Activated CD4-positive, CD25-positive, alpha-beta regulatory T cell treated with anti-CD3 and anti-CD28 coated beads, Interleukin-2, amount 50 U/mL, for 24 hours (primary cell): ENCODE measurements around the gene CNN3.

Experiments used
- ATAC-seq, 2 donors: fragments of 150-1000 bp; cut with Tn5 transposase; one replicate each; pipeline ENCODE4 v1.10.0; 2021; ENCODE audit warnings: mild to moderate bottlenecking in 1 of 2, moderate library complexity in 1 of 2

The CNN3 gene

DNA sequence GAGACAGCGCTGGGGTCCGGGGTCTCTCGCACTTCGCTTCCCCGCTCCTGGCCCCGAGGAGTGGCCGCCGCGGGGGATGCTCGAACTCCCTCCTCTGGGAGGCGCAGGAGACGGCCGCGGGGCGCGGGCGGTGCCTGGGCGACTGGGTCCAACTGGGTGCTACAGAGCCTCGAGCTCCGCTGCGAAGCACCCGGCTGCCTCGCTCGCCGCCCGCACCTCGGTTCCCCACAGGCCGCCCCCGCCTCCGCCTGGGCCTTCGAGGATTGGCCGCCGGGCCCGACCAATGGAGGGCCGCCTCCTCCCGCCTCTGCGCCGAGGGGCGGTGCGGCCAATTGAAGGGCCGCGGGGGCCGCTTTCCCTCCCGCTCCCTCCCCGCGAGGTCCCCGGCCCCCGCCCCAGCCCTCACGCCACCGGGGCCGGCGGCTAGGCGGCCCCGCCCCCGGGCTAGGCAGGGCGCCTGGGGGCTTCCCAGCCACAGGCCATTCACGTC lies at the start of gene CNN3:
TSS of gene CNN3 (minus strand) at position 196 of the 490 bp plus-strand sequence. CDS start 216 bp downstream, outside the sequence.
- ATAC-seq, result peak; percentile 80 to 83

DNA sequence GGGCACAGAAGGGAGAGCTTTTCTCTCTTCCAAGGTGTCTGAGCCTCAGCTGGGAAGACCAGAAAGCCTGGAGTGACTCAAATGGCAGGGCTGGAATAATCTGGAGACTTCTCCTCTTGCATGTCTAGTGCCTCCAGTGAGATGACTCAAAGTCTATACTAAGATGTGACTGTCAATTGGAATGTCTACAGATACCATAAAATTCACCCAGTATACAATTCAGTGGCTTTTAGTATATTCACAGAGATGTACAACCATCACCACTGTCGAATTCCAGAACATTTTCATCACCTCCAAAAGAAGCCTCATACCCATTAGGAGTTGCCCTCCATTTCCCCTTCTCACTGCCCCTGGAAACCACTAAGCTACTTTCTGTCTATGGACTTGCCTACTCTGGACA lies 47.9 kb upstream of the CNN3 start:
- ATAC-seq, result no peak

- ATAC-seq, result no peak
Observed at GRCh38 chr1:94974241-94974640, 47.3 kb upstream of the CNN3 start.

DNA sequence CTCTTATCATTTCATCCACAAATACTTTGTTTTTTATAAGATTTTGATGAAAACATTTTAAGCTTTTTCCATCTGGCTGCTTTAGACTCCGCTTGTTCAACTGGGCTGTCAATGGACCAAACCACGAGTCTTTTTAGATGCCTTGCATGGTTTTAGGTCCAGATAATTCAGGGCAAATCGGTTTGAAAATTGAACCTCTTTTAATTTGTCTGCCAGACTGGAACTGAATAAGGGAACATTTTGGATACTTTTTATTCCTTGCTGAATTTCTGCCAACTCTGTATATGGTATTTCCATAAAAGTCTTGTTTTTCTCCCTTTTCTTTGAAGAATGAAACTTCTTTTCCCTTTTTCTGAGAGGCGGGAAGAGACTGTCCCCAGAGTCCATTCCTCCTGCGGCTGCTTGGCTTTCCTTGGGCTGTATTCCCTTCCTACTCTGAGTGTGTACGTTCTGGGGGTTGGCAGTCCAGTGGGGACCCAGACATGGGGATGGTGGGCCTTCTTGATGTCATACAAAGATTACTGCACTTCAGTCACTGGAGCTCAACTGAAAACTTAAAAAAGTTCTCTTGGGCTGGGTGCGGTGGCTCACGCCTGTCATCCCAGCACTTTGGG lies 46.5 kb upstream of the CNN3 start:
- ATAC-seq, result no peak

- no peak for ATAC-seq
Observed at GRCh38 chr1:94971491-94971924, 44.6 kb upstream of the CNN3 start.

DNA sequence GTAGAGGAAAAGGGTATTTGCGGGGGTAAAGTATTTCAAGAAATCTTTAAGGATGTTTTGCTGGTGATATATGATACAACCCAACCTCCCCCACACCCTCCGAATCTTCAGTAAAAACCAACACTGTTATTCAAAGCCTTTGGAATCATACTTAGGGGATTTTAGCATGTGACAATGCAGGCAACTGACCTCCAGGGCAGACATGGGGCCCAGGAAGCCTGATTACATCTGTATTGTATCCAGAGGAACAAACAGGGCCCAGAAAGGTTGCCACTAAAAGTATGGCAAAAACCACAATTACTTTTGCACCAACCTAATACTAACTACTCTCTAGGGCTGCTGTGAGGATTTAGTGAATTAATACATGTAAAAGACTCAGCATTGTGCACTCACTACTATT lies 43.9 kb upstream of the CNN3 start:
- no peak for ATAC-seq

DNA sequence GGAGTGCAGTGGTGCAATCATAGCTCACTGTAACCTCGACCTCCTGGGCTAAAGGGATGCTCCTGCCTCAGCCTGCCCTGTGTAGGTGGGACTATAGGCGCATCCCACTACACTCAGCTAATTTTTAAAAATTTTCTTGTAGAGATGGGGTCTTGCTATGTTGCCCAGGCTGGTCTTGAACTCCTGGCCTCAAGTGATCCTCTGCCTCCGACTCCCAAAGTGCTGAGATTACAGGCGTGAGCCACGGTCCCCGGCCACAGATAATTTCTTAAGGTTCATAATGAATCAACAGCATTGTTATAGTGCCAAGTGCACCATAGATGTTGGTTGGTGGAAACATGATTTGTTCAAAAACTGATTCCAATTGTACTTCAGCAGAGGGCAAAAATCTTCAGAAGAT lies 42.2 kb upstream of the CNN3 start:
- no peak for ATAC-seq

DNA sequence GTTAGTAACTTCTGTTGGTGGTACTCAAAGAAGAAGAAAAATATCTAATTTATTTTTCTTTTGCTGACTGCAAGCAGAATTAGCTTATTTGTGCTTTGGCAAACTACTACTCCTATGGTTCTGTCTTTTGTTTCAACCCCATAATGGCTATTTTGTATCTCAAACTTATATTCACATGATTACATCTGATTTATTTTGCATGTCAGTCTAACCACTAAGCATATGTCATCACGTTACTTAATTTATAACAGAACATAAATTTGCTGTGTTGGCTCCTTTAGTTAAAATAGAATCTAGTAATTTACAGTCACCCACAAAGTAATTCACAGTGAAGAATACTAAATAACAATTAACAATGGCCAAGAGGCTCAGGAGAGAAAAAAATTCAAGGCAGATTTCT lies 39.1 kb upstream of the CNN3 start:
- ATAC-seq, result no peak

- ATAC-seq, result no peak
Observed at GRCh38 chr1:94963864-94964263, 37.0 kb upstream of the CNN3 start.

GRCh38 chr1:94962409-94963265 lies 35.7 kb upstream of the CNN3 start:
- ATAC-seq, result peak; percentile 64 to 70

DNA sequence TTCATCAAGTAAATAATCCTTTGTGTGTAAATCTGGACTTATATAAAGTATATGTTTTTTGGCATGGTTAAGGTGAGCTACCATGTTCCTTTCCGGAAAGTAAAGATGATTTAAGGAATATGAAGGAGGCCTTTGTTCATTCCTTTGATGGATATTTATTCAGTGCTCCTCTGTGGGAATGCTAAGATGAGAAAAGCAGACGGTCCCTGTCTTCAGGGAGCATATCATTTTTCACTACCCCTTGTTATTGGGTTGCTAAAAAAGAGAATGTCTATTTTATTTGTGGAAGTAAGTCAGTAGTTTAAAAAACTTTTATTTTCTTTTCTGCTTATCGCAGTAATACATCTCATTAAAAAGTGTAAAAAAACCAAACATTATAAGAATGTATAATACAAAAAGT lies 35.1 kb upstream of the CNN3 start:
- ATAC-seq, result no peak

- ATAC-seq, result no peak
Observed at GRCh38 chr1:94961582-94961981, 34.7 kb upstream of the CNN3 start.

DNA sequence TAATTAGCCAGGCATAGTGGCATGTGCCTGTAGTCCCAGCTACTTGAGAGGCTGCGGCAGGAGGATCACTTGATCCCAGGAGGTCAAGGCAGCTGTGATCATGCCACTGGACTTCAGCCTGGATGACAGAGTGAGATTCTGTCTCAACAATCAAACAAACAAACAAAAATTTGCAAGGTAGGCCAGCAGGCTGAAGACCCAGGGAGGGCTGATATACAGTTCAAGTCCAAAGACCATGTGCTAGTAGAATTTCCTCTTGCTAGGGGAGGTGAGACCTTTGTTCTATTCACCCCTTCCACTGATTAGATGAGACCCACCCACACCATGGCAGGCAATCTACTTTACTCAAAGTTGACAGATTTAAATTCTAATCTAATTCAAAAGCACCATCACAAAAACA lies 31.2 kb upstream of the CNN3 start:
- ATAC-seq, result no peak

DNA sequence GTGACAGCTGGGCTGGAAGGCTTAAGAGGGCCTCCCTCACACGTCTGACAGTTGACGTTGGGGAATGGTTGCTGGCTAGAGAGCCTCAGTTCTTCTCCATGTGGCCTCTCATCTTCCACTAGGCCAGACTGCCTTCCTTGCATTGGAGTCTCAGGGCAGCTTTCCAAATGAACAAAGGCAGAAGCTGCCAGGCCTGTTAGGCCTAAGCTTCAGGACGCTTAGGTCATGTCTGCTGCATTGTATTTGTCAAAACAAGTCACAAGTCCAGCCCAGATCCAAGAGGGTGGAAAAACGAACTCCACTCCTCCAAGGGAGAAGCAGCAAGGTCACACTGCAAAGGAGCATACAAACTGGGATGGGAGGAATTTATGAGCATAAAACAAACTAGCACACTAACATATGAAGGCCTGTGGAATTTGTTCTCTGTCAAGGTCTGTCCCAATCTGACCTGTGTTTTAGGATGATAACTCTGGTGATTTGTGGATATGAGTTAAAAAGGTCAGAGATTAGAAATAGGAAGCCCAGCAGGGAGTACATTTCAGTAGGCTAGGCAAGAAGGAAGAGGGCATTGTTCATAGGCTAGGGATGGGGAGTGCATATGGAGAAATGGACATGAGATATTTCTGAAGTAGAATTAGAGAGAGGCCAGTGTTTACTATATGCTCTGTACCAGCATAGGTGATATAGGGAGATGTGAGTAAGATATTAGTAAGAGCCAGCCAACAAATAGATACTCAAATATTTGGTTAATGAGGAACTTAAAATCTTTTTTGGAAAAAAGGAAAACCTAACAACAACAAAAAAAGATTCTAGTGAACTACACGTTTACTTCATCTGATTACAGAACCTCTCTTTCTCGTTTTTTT lies 29.1 kb upstream of the CNN3 start:
- no peak for ATAC-seq

- no peak for ATAC-seq
Observed at GRCh38 chr1:94954263-94955220, 27.6 kb upstream of the CNN3 start.

DNA sequence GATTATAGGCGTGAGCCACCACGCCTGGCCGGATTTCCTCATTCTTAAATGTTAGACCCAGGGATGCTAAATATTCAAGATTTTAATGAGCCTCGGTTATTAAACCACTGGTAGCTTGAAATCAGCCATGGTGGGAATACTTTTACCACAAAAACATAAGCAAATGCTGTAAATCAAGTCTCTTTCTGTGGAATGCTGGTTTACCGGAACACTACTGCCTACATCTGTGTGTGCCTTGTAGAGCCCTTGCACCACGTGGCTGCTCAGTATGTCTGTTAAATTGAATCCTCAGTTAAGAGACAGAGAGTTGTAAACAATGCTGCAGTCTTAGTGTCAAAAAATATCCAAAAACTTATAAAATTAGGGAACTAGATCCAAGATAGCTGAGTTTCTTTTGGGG lies 26.8 kb upstream of the CNN3 start:
- no peak for ATAC-seq

- no peak for ATAC-seq
Observed at GRCh38 chr1:94953107-94953506, 26.2 kb upstream of the CNN3 start.

GRCh38 chr1:94952539-94952938 lies 25.6 kb upstream of the CNN3 start:
- ATAC-seq, result no peak

DNA sequence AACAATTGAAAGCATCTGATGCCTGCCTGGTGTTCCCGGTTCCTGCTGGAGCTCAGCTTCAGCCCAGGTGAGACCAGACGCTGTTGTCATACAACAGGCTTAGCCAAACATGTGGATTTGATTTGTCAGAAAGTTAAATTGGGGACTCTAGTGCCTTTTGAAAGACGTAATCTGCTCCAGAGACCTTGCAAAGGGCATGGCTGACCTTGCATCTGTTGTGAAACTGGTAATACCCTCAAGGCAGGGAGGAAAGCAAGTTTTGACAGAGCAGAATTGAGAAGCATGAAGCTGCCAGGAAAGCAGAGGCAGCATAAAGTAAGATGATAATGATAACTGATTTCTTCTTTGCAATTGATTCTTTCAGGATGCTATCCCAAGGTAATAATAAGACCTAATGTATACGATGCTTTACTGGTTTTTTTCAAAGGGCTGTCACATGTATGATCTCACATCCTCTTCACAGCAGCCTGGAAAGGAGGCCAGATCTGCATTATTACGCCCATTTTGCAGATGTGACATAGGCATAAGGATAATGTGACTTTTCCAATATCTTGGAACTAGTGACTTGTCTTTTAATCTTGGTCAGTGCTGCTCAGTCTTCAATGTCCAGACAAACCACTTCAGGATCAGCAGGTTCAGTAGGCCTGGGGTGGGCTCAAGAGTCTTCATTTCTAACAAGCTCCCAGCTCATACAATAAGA lies 24.7 kb upstream of the CNN3 start:
- ATAC-seq, result no peak

- ATAC-seq, result no peak
Observed at GRCh38 chr1:94951046-94951445, 24.1 kb upstream of the CNN3 start.
